A673 (cell line): ENCODE measurements around the gene XPO5. TPM values are rescaled to one million over a fixed set of nuclear protein-coding genes. Genes with fewer than 3 reads are reported as not detected.
"Not testable (repeated sequence)": the region's sequence is repeated elsewhere in the genome, so short reads cannot be mapped to it uniquely, and the experiment has no call there.

Experiments
- BruUV-seq: library from RNA; stranded (reverse); fragments of 400-500 nt; replicated peaks from 2 replicates; lab custom pipeline; 2021; lab: Mats Ljungman, UMichigan
- CTCF ChIA-PET: fragments of 300-600 bp; sonication (Branson Sonifier 250); formaldehyde crosslinking; loops from one replicate; lab custom pipeline; 2022; ENCODE audit warnings: antibody characterized with exemption; lab: Charles Lee
- POLR2A ChIA-PET: fragments of 300-600 bp; sonication (Branson Sonifier 250); formaldehyde crosslinking; loops from one replicate; lab custom pipeline; 2022; ENCODE audit warnings: antibody characterized with exemption; ENCODE audit not compliant: low non-redundant PET; lab: Charles Lee
- DNase-seq: peaks from one replicate; pipeline ENCODE4 v3.0.0-alpha.2; 2015; ENCODE audit warnings: low spot score
- H3K27ac ChIP-seq: fragments of 200-600 bp; sonication (generic); 2 replicates; pipeline ENCODE4 v1.5.1; 2016; ENCODE audit warnings: mixed run types, low read depth, mild to moderate bottlenecking, mixed read lengths, antibody characterized with exemption, low read length; ENCODE audit not compliant: poor library complexity, severe bottlenecking
- H3K27me3 ChIP-seq: fragments of 200-600 bp; sonication (generic); replicated peaks from 2 replicates; pipeline ENCODE4 v1.6.1; 2017; ENCODE audit warnings: mixed run types, low read depth, mild to moderate bottlenecking, mixed read lengths, antibody characterized with exemption, low read length; ENCODE audit not compliant: insufficient read depth, poor library complexity
- H3K36me3 ChIP-seq: fragments of 200-600 bp; sonication (generic); 2 replicates; pipeline ENCODE4 v1.6.1; 2016; ENCODE audit warnings: mixed run types, mild to moderate bottlenecking, mixed read lengths, antibody characterized with exemption, low read length; ENCODE audit not compliant: insufficient read depth, poor library complexity, severe bottlenecking
- H3K4me1 ChIP-seq: fragments of 200-600 bp; sonication (generic); 2 replicates; pipeline ENCODE4 v1.6.1; 2017; ENCODE audit warnings: mixed run types, mild to moderate bottlenecking, mixed read lengths, antibody characterized with exemption, low read length; ENCODE audit not compliant: insufficient read depth, poor library complexity, severe bottlenecking
- H3K4me3 ChIP-seq: fragments of 200-600 bp; sonication (generic); 2 replicates; pipeline ENCODE4 v1.5.1; 2016; ENCODE audit warnings: low read depth, mixed run types, mild to moderate bottlenecking, mixed read lengths, low read length; ENCODE audit not compliant: poor library complexity, severe bottlenecking
- H3K9me3 ChIP-seq: fragments of 200-600 bp; sonication (generic); 2 replicates; pipeline ENCODE4 v1.6.1; 2016; ENCODE audit warnings: mixed run types, low read depth, mild to moderate bottlenecking, mixed read lengths, antibody characterized with exemption, low read length; ENCODE audit not compliant: poor library complexity, severe bottlenecking
- EZH2 ChIP-seq: fragments of 200-600 bp; sonication (generic); IDR thresholded peaks from 2 replicates; pipeline ENCODE4 v1.6.1; 2017; ENCODE audit warnings: borderline replicate concordance, low read depth, mild to moderate bottlenecking, mixed read lengths, antibody characterized with exemption, low read length; ENCODE audit not compliant: poor library complexity, severe bottlenecking
- intact Hi-C: fragments of 100-400 bp; cut with micrococcal nuclease; formaldehyde crosslinking; loops from one replicate; pipeline ENCODE4 v1.10.0; 2022; ENCODE audit not compliant: unreplicated experiment
- total RNA-seq: library from RNA; stranded (reverse); gene quantifications from 2 replicates; pipeline ENCODE4 v1.2.3, GENCODE V29; 2021
- TF ChIP-seq, protein P1 (sequence below): fragments of 300-800, 200-600 bp; sonication (generic); conservative IDR thresholded peaks from 2 replicates; pipeline ENCODE4 v1.5.1; 2017; ENCODE audit warnings: low read depth, mild to moderate bottlenecking, antibody characterized with exemption, low read length, moderate library complexity, mixed read lengths

XPO5 gene
- total RNA-seq, 1 experiment from 2014 or later, result 111 TPM

- BruUV-seq, result no TSS peak
- TF ChIP-seq EZH2, result no peak
- TF ChIP-seq, protein P1, sequence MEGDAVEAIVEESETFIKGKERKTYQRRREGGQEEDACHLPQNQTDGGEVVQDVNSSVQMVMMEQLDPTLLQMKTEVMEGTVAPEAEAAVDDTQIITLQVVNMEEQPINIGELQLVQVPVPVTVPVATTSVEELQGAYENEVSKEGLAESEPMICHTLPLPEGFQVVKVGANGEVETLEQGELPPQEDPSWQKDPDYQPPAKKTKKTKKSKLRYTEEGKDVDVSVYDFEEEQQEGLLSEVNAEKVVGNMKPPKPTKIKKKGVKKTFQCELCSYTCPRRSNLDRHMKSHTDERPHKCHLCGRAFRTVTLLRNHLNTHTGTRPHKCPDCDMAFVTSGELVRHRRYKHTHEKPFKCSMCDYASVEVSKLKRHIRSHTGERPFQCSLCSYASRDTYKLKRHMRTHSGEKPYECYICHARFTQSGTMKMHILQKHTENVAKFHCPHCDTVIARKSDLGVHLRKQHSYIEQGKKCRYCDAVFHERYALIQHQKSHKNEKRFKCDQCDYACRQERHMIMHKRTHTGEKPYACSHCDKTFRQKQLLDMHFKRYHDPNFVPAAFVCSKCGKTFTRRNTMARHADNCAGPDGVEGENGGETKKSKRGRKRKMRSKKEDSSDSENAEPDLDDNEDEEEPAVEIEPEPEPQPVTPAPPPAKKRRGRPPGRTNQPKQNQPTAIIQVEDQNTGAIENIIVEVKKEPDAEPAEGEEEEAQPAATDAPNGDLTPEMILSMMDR, result no peak
- intact Hi-C loops, result loop anchor here (5.0 kb wide), 1 partner anchor 40 kb away; no protein-coding TSS in a partner anchor
Observed at GRCh38 chr6:43572015-43572414, 3.8 kb downstream of the XPO5 start.

GRCh38 chr6:43570876-43571441 is 4.9 kb downstream of the XPO5 start:
- Histone ChIP-seq H3K27ac (peak overlapping the region; percentile 45), H3K4me1 (no peaks in the 10 kb centered on the region), H3K9me3 (no peaks in the 10 kb centered on the region), H3K4me3 (no peak overlapping the region), H3K36me3 (peaks cover 69% of the 10 kb centered on the region), H3K27me3 (no peaks in the 10 kb centered on the region)
- CTCF ChIA-PET, result no interaction called here
- intact Hi-C loops, result loop anchor here (5.0 kb wide), 1 partner anchor 39 kb away; no protein-coding TSS in a partner anchor
- peak; percentile 37 for DNase-seq
- no TSS peak for BruUV-seq
- POLR2A ChIA-PET, result no interaction called here
- no peak for TF ChIP-seq EZH2
- TF ChIP-seq, protein P1, result no peak

More at GRCh38 chr6:43572015-43572414, 3.8 kb downstream of the XPO5 start:
- Histone ChIP-seq H3K27me3 (no peaks in the 10 kb centered on the region), H3K27ac (peak overlapping the region; percentile 45), H3K36me3 (peaks cover 60% of the 10 kb centered on the region), H3K4me3 (no peak overlapping the region), H3K4me1 (no peaks in the 10 kb centered on the region), H3K9me3 (no peaks in the 10 kb centered on the region)
- ChIA-PET POLR2A (no interaction called here), CTCF (no interaction called here)
- no peak for DNase-seq

DNA sequence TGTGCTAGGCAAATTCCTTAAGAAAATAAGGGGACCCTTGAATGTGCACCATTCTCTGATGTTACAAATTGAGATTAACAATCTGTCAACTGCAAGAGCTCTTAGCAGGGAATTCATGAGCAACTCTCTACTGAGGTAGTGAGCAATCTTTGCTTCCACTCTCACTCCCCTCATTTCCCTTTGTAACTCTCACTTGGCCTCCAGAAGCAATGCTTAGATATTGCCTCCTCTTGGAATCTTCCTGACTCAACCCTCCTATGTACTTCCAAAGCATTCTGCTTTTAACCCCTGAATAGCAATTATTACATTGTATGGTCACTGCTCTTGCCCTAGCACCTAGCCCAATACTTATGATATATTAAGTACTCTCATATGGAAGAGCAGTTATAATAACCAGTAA is 16.5 kb downstream of the XPO5 start:
- no TSS peak for BruUV-seq
- no peak for DNase-seq
- POLR2A ChIA-PET, result no interaction called here

GRCh38 chr6:43557620-43558019 is 18.2 kb downstream of the XPO5 start:
- CTCF ChIA-PET, BruUV-seq, H3K9me3 ChIP-seq, H3K4me3 ChIP-seq, POLR2A ChIA-PET, intact Hi-C loops, H3K27me3 ChIP-seq, DNase-seq, H3K27ac ChIP-seq, H3K4me1 ChIP-seq: not testable (repeated sequence)
- peaks cover 85% of the 10 kb centered on the region for H3K36me3 ChIP-seq

More for the DNA sequence above, 16.5 kb downstream of the XPO5 start:
- CTCF ChIA-PET, result no interaction called here
- Histone ChIP-seq H3K4me3 (no peak overlapping the region), H3K4me1 (no peaks in the 10 kb centered on the region), H3K9me3 (no peaks in the 10 kb centered on the region), H3K36me3 (peaks cover 94% of the 10 kb centered on the region), H3K27me3 (no peaks in the 10 kb centered on the region), H3K27ac (no peak overlapping the region)
- TF ChIP-seq, protein P1, result no peak
- TF ChIP-seq EZH2, result no peak
- intact Hi-C loops, result no loop called here
